Peyer's patch (tissue), 4 donors: ENCODE measurements around the gene EGLN3.

Experiments
- CTCF ChIP-seq, 6 experiments: fragments of 450-650 bp in 4 of 6; fragments of 200-600 bp in 2 of 6; sonication (generic) in 1 of 6; IDR thresholded peaks; one replicate each; pipeline ENCODE4 v1.5.1; 2017 to 2019; ENCODE audit warnings: antibody characterized with exemption in 6 of 6, mild to moderate bottlenecking in 3 of 6, moderate library complexity in 1 of 6
- POLR2A ChIP-seq, 2 donors: fragments of 450-650 bp; IDR thresholded peaks; one replicate each; pipeline ENCODE4 v1.5.1; 2017; ENCODE audit warnings: antibody characterized with exemption in 2 of 2, mild to moderate bottlenecking in 2 of 2, moderate library complexity in 2 of 2

GRCh38 chr14:33948145-33948868, 2.6 kb downstream of the EGLN3 start:
- no peak for TF ChIP-seq CTCF (IDR thresholded peaks at IDR 0.05)
- TF ChIP-seq POLR2A (IDR thresholded peaks at IDR 0.05): no peak
